PC-3 (cell line): ENCODE results near the gene MISP. TPM values are rescaled to one million over a fixed set of nuclear protein-coding genes. Genes with fewer than 3 reads are reported as not detected.

Experiments used
- ATAC-seq: fragments of 200-7000 bp; cut with Tn5 transposase; 2 replicates; pipeline ENCODE4 v1.9.1; 2020; ENCODE audit warnings: mild to moderate bottlenecking, moderate library complexity
- BruUV-seq: library from RNA; stranded (reverse); fragments of 400-500 nt; replicated peaks from 2 replicates; lab custom pipeline; 2021; lab: Mats Ljungman, UMichigan
- CTCF ChIA-PET: fragments of 300-600 bp; sonication (Branson Sonifier 250); formaldehyde crosslinking; loops from one replicate; lab custom pipeline; 2022; ENCODE audit warnings: antibody characterized with exemption; lab: Charles Lee
- POLR2A ChIA-PET: fragments of 300-600 bp; sonication (Branson Sonifier 250); formaldehyde crosslinking; loops from one replicate; lab custom pipeline; 2022; ENCODE audit warnings: antibody characterized with exemption; ENCODE audit not compliant: unreplicated experiment; lab: Charles Lee
- DNase-seq: peaks from one replicate; pipeline ENCODE4 v3.0.0-alpha.2; 2015
- H2AFZ ChIP-seq: fragments of 300-600 bp; sonication (generic); 2 replicates; pipeline ENCODE4 v1.6.0; 2016; ENCODE audit warnings: antibody characterized with exemption, low read length
- H3F3A ChIP-seq: fragments of 300-600 bp; sonication (generic); one replicate; pipeline ENCODE4 v1.6.0; 2017; ENCODE audit warnings: antibody characterized with exemption, low read length, control low read depth, mild to moderate bottlenecking; ENCODE audit not compliant: unreplicated experiment
- H3K27ac ChIP-seq: fragments of 300-600 bp; sonication (generic); 2 replicates; pipeline ENCODE4 v1.5.1; 2016; ENCODE audit warnings: mild to moderate bottlenecking, low read length
- H3K27me3 ChIP-seq: fragments of 300-600 bp; sonication (generic); 2 replicates; pipeline ENCODE4 v1.6.1; 2016; ENCODE audit warnings: low read length, mixed read lengths
- H3K36me3 ChIP-seq: fragments of 300-600 bp; sonication (generic); 2 replicates; pipeline ENCODE4 v1.6.1; 2016; ENCODE audit warnings: low read depth, mixed run types, low read length, mixed read lengths
- H3K4me1 ChIP-seq: fragments of 300-600 bp; sonication (generic); 2 replicates; pipeline ENCODE4 v1.5.1; 2016; ENCODE audit warnings: low read length; ENCODE audit not compliant: insufficient read depth
- H3K4me2 ChIP-seq: fragments of 300-600 bp; sonication (generic); 2 replicates; pipeline ENCODE4 v1.6.0; 2016; ENCODE audit warnings: low read length
- H3K4me3 ChIP-seq: fragments of 300-600 bp; sonication (generic); 2 replicates; pipeline ENCODE4 v1.5.1; 2016; ENCODE audit warnings: mild to moderate bottlenecking, low read length, mixed read lengths
- H3K79me2 ChIP-seq: fragments of 300-600 bp; sonication (generic); 2 replicates; pipeline ENCODE4 v1.6.1; 2017; ENCODE audit warnings: low read length, mixed read lengths
- H3K9ac ChIP-seq: fragments of 300-600 bp; sonication (generic); 2 replicates; pipeline ENCODE4 v1.6.0; 2016; ENCODE audit warnings: mild to moderate bottlenecking, low read length
- H3K9me2 ChIP-seq: fragments of 300-600 bp; sonication (generic); replicated peaks from 2 replicates; pipeline ENCODE4 v1.6.1; 2016; ENCODE audit warnings: mixed run types, low read length, mixed read lengths
- H3K9me3 ChIP-seq: fragments of 300-600 bp; sonication (generic); 2 replicates; pipeline ENCODE4 v1.6.1; 2016; ENCODE audit warnings: low read length, mixed read lengths
- H4K20me1 ChIP-seq: fragments of 300-600 bp; sonication (generic); 2 replicates; pipeline ENCODE4 v1.6.1; 2016; ENCODE audit warnings: low read length, mixed read lengths
- CTCF ChIP-seq: fragments of 300-600 bp; sonication (generic); conservative IDR thresholded peaks from 2 replicates; pipeline ENCODE4 v1.5.1; 2017; ENCODE audit warnings: antibody characterized with exemption, low read depth, mild to moderate bottlenecking, low read length
- EZH2 ChIP-seq: fragments of 300-600 bp; sonication (generic); IDR thresholded peaks from one replicate; pipeline ENCODE4 v1.6.1; 2017; ENCODE audit warnings: antibody characterized with exemption, mild to moderate bottlenecking, low read length; ENCODE audit not compliant: unreplicated experiment
- EZH2phosphoT487 ChIP-seq: fragments of 300-600 bp; sonication (generic); IDR thresholded peaks from 2 replicates; pipeline ENCODE4 v1.6.1; 2018; ENCODE audit warnings: mild to moderate bottlenecking, antibody characterized with exemption, low read length, borderline replicate concordance
- intact Hi-C: fragments of 100-400 bp; cut with micrococcal nuclease; formaldehyde crosslinking; loops from 2 replicates; pipeline ENCODE4 v1.9.0; 2023
- total RNA-seq: library from RNA; depleted of rRNA; stranded (reverse); fragments of >200 nt; gene quantifications from 2 replicates; pipeline ENCODE4 v1.2.3, GENCODE V29; 2014

MISP gene
- total RNA-seq, 1 experiment from 2014 or later, result 115 TPM

DNA sequence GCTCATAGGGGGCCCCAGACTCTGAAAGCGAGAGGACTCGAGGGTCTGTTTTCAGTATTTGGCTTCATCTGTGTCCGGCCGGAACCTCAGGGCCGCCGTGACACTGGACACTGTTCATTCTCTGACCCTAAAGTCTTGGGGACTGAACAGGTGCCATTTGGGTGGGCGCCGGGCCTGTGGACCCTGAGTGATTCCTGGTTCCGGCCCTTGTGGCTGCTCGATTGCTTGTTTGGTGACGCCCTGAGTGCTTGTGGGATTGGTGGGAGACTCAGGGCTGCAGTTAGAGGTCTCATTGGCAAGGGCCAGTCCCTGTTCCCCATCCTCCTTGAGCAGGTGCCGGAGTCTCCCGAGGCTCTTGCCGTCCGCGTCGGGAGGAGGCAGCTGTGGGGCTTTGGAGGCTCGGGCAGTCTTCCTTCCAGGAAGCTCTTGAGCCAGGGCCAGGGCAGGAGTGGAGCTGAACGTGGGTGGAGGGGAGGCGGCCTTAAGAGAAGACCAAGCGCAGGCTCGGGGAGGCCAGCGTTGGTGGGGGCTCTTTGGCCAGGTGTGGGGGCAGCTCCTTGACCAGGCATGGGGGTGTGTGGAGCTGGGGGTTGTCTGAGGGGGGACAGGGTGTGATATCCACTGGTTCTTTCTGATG, 51.1 kb downstream of the MISP start:
- Histone ChIP-seq H3K9me2 (no peaks in the 10 kb centered on the region), H3K79me2 (peaks cover 92% of the 10 kb centered on the region), H3K4me2 (peak overlapping the region; percentile 100; the same call in 1 of the 2 replicates), H3K4me1 (peaks cover 26% of the 10 kb centered on the region), H2AFZ (no peak overlapping the region), H3K36me3 (peaks cover 77% of the 10 kb centered on the region), H3K9ac (no peak overlapping the region), H4K20me1 (peaks cover 86% of the 10 kb centered on the region), H3K27me3 (no peaks in the 10 kb centered on the region), H3K27ac (no peak overlapping the region), H3F3A (no peaks in the 10 kb centered on the region), H3K9me3 (no peaks in the 10 kb centered on the region), H3K4me3 (peak overlapping the region; percentile 88; the same call in 1 of the 2 replicates)
- DNase-seq (no peak), ATAC-seq (no peak)
- POLR2A ChIA-PET, result no interaction called here
- no TSS peak for BruUV-seq
- CTCF ChIA-PET, result no interaction called here
- intact Hi-C loops, result no loop called here
- TF ChIP-seq EZH2 (no peak), EZH2phosphoT487 (no peak), CTCF (no peak)

DNA sequence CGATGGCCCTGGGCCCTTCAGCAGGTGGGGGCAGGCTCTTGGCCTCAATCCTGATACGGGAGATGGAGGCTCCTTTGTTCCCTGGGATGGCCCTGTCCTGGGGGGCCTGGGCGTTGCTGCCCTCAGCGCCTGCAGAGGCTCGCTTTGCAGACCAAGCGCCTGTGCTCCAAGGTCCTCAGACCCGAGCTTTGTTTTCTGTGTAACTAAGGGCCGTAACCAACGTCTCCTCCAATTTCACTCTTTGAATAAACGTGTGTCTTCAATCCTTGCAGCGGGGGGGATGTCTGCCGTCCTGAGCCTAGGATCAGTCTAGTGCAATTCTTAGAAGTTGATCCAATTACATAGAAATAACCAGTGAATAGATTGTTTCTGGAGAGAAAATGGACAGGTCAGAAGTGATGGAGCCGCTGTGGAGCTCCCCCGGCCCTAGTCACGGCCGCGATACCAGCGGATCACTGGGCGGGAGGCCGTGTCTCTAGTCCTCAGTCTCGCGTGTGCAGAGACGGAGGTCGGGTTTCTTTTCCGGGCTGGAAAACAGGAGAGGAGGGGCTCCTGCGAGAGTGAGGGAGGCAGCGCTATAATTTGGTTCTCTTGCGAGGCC, 51.7 kb downstream of the MISP start:
- peaks cover 98% of the 10 kb centered on the region for H3K79me2 ChIP-seq
- no peak overlapping the region for H3K27ac ChIP-seq
- DNase-seq (no peak), ATAC-seq (no peak)
- H3K27me3 ChIP-seq, result no peaks in the 10 kb centered on the region
- intact Hi-C loops, result no loop called here
- H4K20me1 ChIP-seq, result peaks cover 93% of the 10 kb centered on the region
- no peak overlapping the region for H3K4me2 ChIP-seq
- no peak overlapping the region for H3K4me3 ChIP-seq
- no peaks in the 10 kb centered on the region for H3K9me2 ChIP-seq
- BruUV-seq, result no TSS peak
- ChIA-PET CTCF (no interaction called here), POLR2A (no interaction called here)
- no peak for TF ChIP-seq CTCF
- TF ChIP-seq EZH2, result no peak
- TF ChIP-seq EZH2phosphoT487, result no peak
- H3K4me1 ChIP-seq, result peaks cover 26% of the 10 kb centered on the region
- peaks cover 83% of the 10 kb centered on the region for H3K36me3 ChIP-seq
- H2AFZ ChIP-seq, result no peak overlapping the region
- H3F3A ChIP-seq, result no peaks in the 10 kb centered on the region
- H3K9me3 ChIP-seq, result no peaks in the 10 kb centered on the region
- no peak overlapping the region for H3K9ac ChIP-seq

- Histone ChIP-seq H3K36me3 (peaks cover 87% of the 10 kb centered on the region), H3K79me2 (peaks cover 100% of the 10 kb centered on the region), H3K9me2 (no peaks in the 10 kb centered on the region), H3K4me2 (no peak overlapping the region), H3K27me3 (no peaks in the 10 kb centered on the region), H4K20me1 (peaks cover 95% of the 10 kb centered on the region), H3K9ac (no peak overlapping the region), H3K4me3 (no peak overlapping the region), H3K4me1 (peaks cover 26% of the 10 kb centered on the region), H3K9me3 (no peaks in the 10 kb centered on the region), H3F3A (no peaks in the 10 kb centered on the region), H3K27ac (no peak overlapping the region), H2AFZ (no peak overlapping the region)
- POLR2A ChIA-PET, result no interaction called here
- CTCF ChIA-PET, result no interaction called here
- intact Hi-C loops, result no loop called here
- BruUV-seq, result no TSS peak
- DNase-seq (no peak), ATAC-seq (no peak)
- TF ChIP-seq EZH2phosphoT487, result no peak
- no peak for TF ChIP-seq CTCF
- no peak for TF ChIP-seq EZH2
These were observed 52.2 kb downstream of the MISP start for GRCh38 chr19:803099-803561.
